GM12892 (cell line): Measurements from ENCODE around the gene ZMYND8.

ENCODE experiments used
- POLR2A ChIP-seq: IDR thresholded peaks from 2 replicates; pipeline ENCODE4 v1.6.1; 2011; ENCODE audit warnings: low read depth, low read length, control low read depth
- POLR2AphosphoS5 ChIP-seq: IDR thresholded peaks from 2 replicates; pipeline ENCODE4 v1.6.1; 2011; ENCODE audit warnings: low read depth, low read length, control low read depth

DNA sequence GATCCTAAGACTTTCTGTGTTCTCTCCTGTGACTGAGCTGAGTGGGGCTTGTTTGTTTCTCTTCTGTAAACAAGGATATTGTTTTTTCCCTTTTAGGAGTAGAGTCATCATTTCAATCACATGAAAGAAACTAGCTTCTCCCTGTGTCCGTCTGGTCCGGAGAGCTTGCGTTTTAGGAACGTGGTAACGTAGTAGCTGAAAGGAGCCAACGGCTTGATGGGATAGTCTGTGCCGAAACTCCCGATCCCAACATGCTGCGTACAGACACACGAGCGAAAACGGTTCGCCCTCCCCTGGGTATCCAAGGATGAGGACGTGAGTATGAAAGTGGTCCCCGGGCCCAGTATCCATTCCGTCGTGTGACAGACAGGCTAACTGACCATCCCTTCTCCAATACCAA lies 146.5 kb downstream of the ZMYND8 start:
- TF ChIP-seq POLR2A (no peak), POLR2AphosphoS5 (no peak)
